Mesenchymal stem cell (in vitro differentiated cells and primary cell): ENCODE results near the gene ATP5PF.

Source experiments
- DNase-seq: peaks from one replicate; pipeline ENCODE4 v3.0.0-alpha.2; 2013
- H2AFZ ChIP-seq: one replicate; pipeline ENCODE4 v1.6.1; 2013; ENCODE audit warnings: low read depth, mild to moderate bottlenecking, control low read depth, inconsistent platforms, low read length, moderate library complexity
- H2AK5ac ChIP-seq: 2 replicates; pipeline ENCODE4 v1.6.1; 2013; ENCODE audit warnings: low read length, moderate library complexity, mild to moderate bottlenecking, inconsistent platforms; ENCODE audit not compliant: severe bottlenecking
- H2BK120ac ChIP-seq: one replicate; pipeline ENCODE4 v1.6.1; 2013; ENCODE audit warnings: low read depth, mild to moderate bottlenecking, inconsistent platforms, low read length, moderate library complexity
- H2BK12ac ChIP-seq, 2 experiments: one replicate each; pipeline ENCODE4 v1.6.1; 2013; ENCODE audit warnings: inconsistent platforms in 2 of 2, low read length in 2 of 2, mild to moderate bottlenecking in 2 of 2, moderate library complexity in 2 of 2, control low read depth in 1 of 2
- H2BK15ac ChIP-seq: one replicate; pipeline ENCODE4 v1.6.1; 2013; ENCODE audit warnings: mild to moderate bottlenecking, low read depth, inconsistent platforms; ENCODE audit not compliant: poor library complexity, severe bottlenecking
- H2BK5ac ChIP-seq: 2 replicates; pipeline ENCODE4 v1.6.1; 2013; ENCODE audit warnings: low read depth, mild to moderate bottlenecking, low read length, control low read depth, inconsistent platforms; ENCODE audit not compliant: poor library complexity, severe bottlenecking
- H3K14ac ChIP-seq, 2 experiments: one replicate each; pipeline ENCODE4 v1.6.1; 2013; ENCODE audit warnings: inconsistent platforms in 2 of 2, low read length in 2 of 2, control low read depth in 1 of 2, mild to moderate bottlenecking in 1 of 2, moderate library complexity in 1 of 2
- H3K18ac ChIP-seq, 2 experiments: one replicate each; pipeline ENCODE4 v1.6.1; 2013; ENCODE audit warnings: inconsistent platforms in 2 of 2, low read length in 2 of 2, control low read depth in 1 of 2, low read depth in 1 of 2, mild to moderate bottlenecking in 1 of 2
- H3K23ac ChIP-seq, 2 experiments: one replicate each; pipeline ENCODE4 v1.6.1; 2013; ENCODE audit warnings: inconsistent platforms in 2 of 2, low read length in 2 of 2, mild to moderate bottlenecking in 2 of 2, moderate library complexity in 2 of 2, control low read depth in 1 of 2
- H3K27ac ChIP-seq: 2 replicates; pipeline ENCODE4 v1.5.1; 2013; ENCODE audit warnings: mild to moderate bottlenecking, moderate library complexity, low read length, control low read depth, inconsistent platforms; ENCODE audit not compliant: poor library complexity, severe bottlenecking
- H3K27me3 ChIP-seq, 2 experiments: 2 replicates each; pipeline versions ENCODE4 v1.6.1 to v1.7.0; 2013; ENCODE audit warnings: low read length in 2 of 2, mild to moderate bottlenecking in 2 of 2, moderate library complexity in 2 of 2, control low read depth in 1 of 2, inconsistent platforms in 1 of 2; ENCODE audit not compliant: control insufficient read depth in 1 of 2, insufficient read depth in 1 of 2
- H3K36me3 ChIP-seq, 2 experiments: 2 replicates each; pipeline versions ENCODE4 v1.6.1 to v1.7.0; 2013; ENCODE audit warnings: low read length in 2 of 2, control low read depth in 1 of 2, inconsistent platforms in 1 of 2, low read depth in 1 of 2, mild to moderate bottlenecking in 1 of 2; ENCODE audit not compliant: insufficient read depth in 2 of 2, control insufficient read depth in 1 of 2
- H3K4ac ChIP-seq, 2 experiments: one replicate each; pipeline ENCODE4 v1.6.1; 2013; ENCODE audit warnings: inconsistent platforms in 2 of 2, low read length in 2 of 2, mild to moderate bottlenecking in 2 of 2, moderate library complexity in 2 of 2, control low read depth in 1 of 2, low read depth in 1 of 2
- H3K4me1 ChIP-seq: 2 replicates; pipeline ENCODE4 v1.6.1; 2013; ENCODE audit warnings: low read depth, low read length, control low read depth; ENCODE audit not compliant: control insufficient read depth, insufficient read depth
- H3K4me2 ChIP-seq: 2 replicates; pipeline ENCODE4 v1.6.1; 2013; ENCODE audit warnings: low read length, mild to moderate bottlenecking, inconsistent platforms; ENCODE audit not compliant: poor library complexity, severe bottlenecking
- H3K4me3 ChIP-seq, 2 experiments: 2 replicates each; pipeline versions ENCODE4 v1.5.1 to v1.7.0; 2013; ENCODE audit warnings: low read length in 2 of 2, mild to moderate bottlenecking in 2 of 2, control low read depth in 1 of 2, low read depth in 1 of 2; ENCODE audit not compliant: insufficient read depth in 1 of 2
- H3K79me1 ChIP-seq: replicated peaks from 2 replicates; pipeline ENCODE4 v1.6.1; 2013; ENCODE audit warnings: mild to moderate bottlenecking, control low read depth, low read length, inconsistent platforms; ENCODE audit not compliant: poor library complexity, severe bottlenecking
- H3K9ac ChIP-seq: 2 replicates; pipeline ENCODE4 v1.7.0; 2013; ENCODE audit warnings: mild to moderate bottlenecking, low read length, moderate library complexity
- H3K9me3 ChIP-seq: 2 replicates; pipeline ENCODE4 v1.7.0; 2013; ENCODE audit warnings: mild to moderate bottlenecking, low read length; ENCODE audit not compliant: control insufficient read depth
- H4K8ac ChIP-seq: one replicate; pipeline ENCODE4 v1.6.1; 2013; ENCODE audit warnings: inconsistent platforms, mild to moderate bottlenecking, low read length, moderate library complexity
- H4K91ac ChIP-seq: one replicate; pipeline ENCODE4 v1.6.1; 2013; ENCODE audit warnings: mild to moderate bottlenecking, low read length, inconsistent platforms
- WGBS: methylation state at CpG from one replicate; pipeline ENCODE4 v1.1.7; 2013; ENCODE audit warnings: mixed read lengths; 5-methylcytosine and 5-hydroxymethylcytosine counted together

ATP5PF gene

GRCh38 chr21:25767921-25768320 is 33.2 kb upstream of the ATP5PF start:
- H3K23ac ChIP-seq: no peak overlapping the region
- H3K27me3 ChIP-seq: no peaks in the 10 kb centered on the region
- no peak for DNase-seq
- H4K91ac ChIP-seq: no peak overlapping the region
- H3K4me2 ChIP-seq: no peak overlapping the region
- no peaks in the 10 kb centered on the region for H3K9me3 ChIP-seq
- H3K18ac ChIP-seq: no peak overlapping the region
- no peak overlapping the region for H4K8ac ChIP-seq
- no peak overlapping the region for H3K9ac ChIP-seq
- no peak overlapping the region for H3K27ac ChIP-seq
- H3K36me3 ChIP-seq: peaks cover 0 to 49% of the 10 kb centered on the region in 2 experiments
- H2BK120ac ChIP-seq: no peak overlapping the region
- no peak overlapping the region for H2BK12ac ChIP-seq
- no peaks in the 10 kb centered on the region for H3K79me1 ChIP-seq
- H3K4ac ChIP-seq: no peak overlapping the region
- no peak overlapping the region for H3K4me3 ChIP-seq
- no peak overlapping the region for H2BK5ac ChIP-seq
- no peak overlapping the region for H2BK15ac ChIP-seq
- no peak overlapping the region for H2AK5ac ChIP-seq
- H3K4me1 ChIP-seq: no peaks in the 10 kb centered on the region
- no peak overlapping the region for H3K14ac ChIP-seq
- 100% methylated on average over 3 of the region's 3 CpGs for WGBS
- no peak overlapping the region for H2AFZ ChIP-seq

GRCh38 chr21:25764065-25764464 is 29.4 kb upstream of the ATP5PF start:
- Histone ChIP-seq H3K14ac (no peak overlapping the region), H3K4me3 (no peak overlapping the region), H2AFZ (no peak overlapping the region), H3K9ac (no peak overlapping the region), H4K91ac (no peak overlapping the region), H3K4me2 (no peak overlapping the region), H3K4me1 (no peaks in the 10 kb centered on the region), H3K9me3 (no peaks in the 10 kb centered on the region), H3K36me3 (peaks cover 0 to 72% of the 10 kb centered on the region in 2 experiments), H2BK120ac (no peak overlapping the region), H2BK12ac (no peak overlapping the region), H3K4ac (no peak overlapping the region), H3K27ac (no peak overlapping the region), H2BK5ac (no peak overlapping the region), H3K79me1 (peaks cover 3% of the 10 kb centered on the region), H3K18ac (no peak overlapping the region), H3K27me3 (no peaks in the 10 kb centered on the region), H2BK15ac (no peak overlapping the region), H2AK5ac (no peak overlapping the region), H3K23ac (no peak overlapping the region), H4K8ac (no peak overlapping the region)
- WGBS: no CpG with 5 or more reads among the region's 3 CpGs
- no peak for DNase-seq

- no peak overlapping the region for H2BK5ac ChIP-seq
- no peak overlapping the region for H2BK12ac ChIP-seq
- H3K9ac ChIP-seq: no peak overlapping the region
- H3K79me1 ChIP-seq: peaks cover 7% of the 10 kb centered on the region
- H3K27ac ChIP-seq: no peak overlapping the region
- H3K18ac ChIP-seq: no peak overlapping the region
- no peak overlapping the region for H3K4ac ChIP-seq
- H2BK120ac ChIP-seq: no peak overlapping the region
- no peak overlapping the region for H3K4me3 ChIP-seq
- no peak overlapping the region for H3K23ac ChIP-seq
- H2AK5ac ChIP-seq: no peak overlapping the region
- no peak overlapping the region for H4K8ac ChIP-seq
- no peak overlapping the region for H2AFZ ChIP-seq
- H3K14ac ChIP-seq: no peak overlapping the region
- peaks cover 0 to 68% of the 10 kb centered on the region in 2 experiments for H3K36me3 ChIP-seq
- no peaks in the 10 kb centered on the region for H3K9me3 ChIP-seq
- no peaks in the 10 kb centered on the region for H3K4me1 ChIP-seq
- no peaks in the 10 kb centered on the region for H3K27me3 ChIP-seq
- no peak overlapping the region for H2BK15ac ChIP-seq
- DNase-seq: no peak
- no peak overlapping the region for H4K91ac ChIP-seq
- WGBS: no CpG with 5 or more reads among the region's 1 CpG
- no peak overlapping the region for H3K4me2 ChIP-seq
These were observed 26.0 kb upstream of the ATP5PF start for GRCh38 chr21:25760677-25761076.

GRCh38 chr21:25760061-25760460 is 25.4 kb upstream of the ATP5PF start:
- Histone ChIP-seq H3K18ac (no peak overlapping the region), H3K4ac (no peak overlapping the region), H3K9me3 (no peaks in the 10 kb centered on the region), H2AFZ (no peak overlapping the region), H3K27me3 (no peaks in the 10 kb centered on the region), H3K79me1 (peaks cover 11% of the 10 kb centered on the region), H3K4me2 (no peak overlapping the region), H2AK5ac (no peak overlapping the region), H3K23ac (no peak overlapping the region), H2BK15ac (no peak overlapping the region), H3K27ac (no peak overlapping the region), H4K91ac (no peak overlapping the region), H3K4me1 (no peaks in the 10 kb centered on the region), H4K8ac (no peak overlapping the region), H2BK12ac (no peak overlapping the region), H2BK5ac (no peak overlapping the region), H2BK120ac (no peak overlapping the region), H3K9ac (no peak overlapping the region), H3K36me3 (peaks cover 0 to 63% of the 10 kb centered on the region in 2 experiments), H3K4me3 (no peak overlapping the region), H3K14ac (no peak overlapping the region)
- 98% methylated on average over 3 of the region's 3 CpGs for WGBS
- no peak for DNase-seq
